ENCODE results near the gene UBL7. TPM values are rescaled to one million over a fixed set of nuclear protein-coding genes. Genes with fewer than 3 reads are reported as not detected.
A peak's percentile ranks its signal among the peaks of the same experiment; 100 is the strongest.

Gene UBL7
- total RNA-seq, 1 donor from 2014 or later: 79.9 TPM

- peaks cover 32% of the 10 kb centered on the region for H3K36me3 Mint-ChIP-seq (ENCODE audit: low read depth, unreplicated experiment)
- no peaks in the 10 kb centered on the region for H3K9me3 Mint-ChIP-seq (ENCODE audit: unreplicated experiment)
- peak overlapping the region; percentile 0 for H3K27ac Mint-ChIP-seq (ENCODE audit: unreplicated experiment)
- no peak for DNase-seq (ENCODE audit: low spot score)
- peak overlapping the region; percentile 44 for H3K4me3 Mint-ChIP-seq (ENCODE audit: unreplicated experiment)
- peaks cover 8% of the 10 kb centered on the region for H3K4me1 Mint-ChIP-seq (ENCODE audit: unreplicated experiment)
- TF ChIP-seq CTCF (IDR thresholded peaks at IDR 0.05; ENCODE audit: unreplicated experiment): no peak
- H3K27me3 Mint-ChIP-seq (ENCODE audit: unreplicated experiment): peaks cover 4% of the 10 kb centered on the region
Measured at GRCh38 chr15:74415966-74416916, 44.7 kb downstream of the UBL7 start.

- peaks cover 40% of the 10 kb centered on the region for H3K36me3 Mint-ChIP-seq (ENCODE audit: low read depth, unreplicated experiment)
- no peaks in the 10 kb centered on the region for H3K9me3 Mint-ChIP-seq (ENCODE audit: unreplicated experiment)
- no peak for DNase-seq (ENCODE audit: low spot score)
- H3K27me3 Mint-ChIP-seq (ENCODE audit: unreplicated experiment): peaks cover 1% of the 10 kb centered on the region
- H3K4me1 Mint-ChIP-seq (ENCODE audit: unreplicated experiment): peaks cover 3% of the 10 kb centered on the region
- H3K27ac Mint-ChIP-seq (ENCODE audit: unreplicated experiment): no peak overlapping the region
- no peak overlapping the region for H3K4me3 Mint-ChIP-seq (ENCODE audit: unreplicated experiment)
- TF ChIP-seq CTCF (IDR thresholded peaks at IDR 0.05; ENCODE audit: unreplicated experiment): no peak
Measured at GRCh38 chr15:74414603-74415338, 46.2 kb downstream of the UBL7 start.

- no peak for DNase-seq (ENCODE audit: low spot score)
- no peaks in the 10 kb centered on the region for H3K9me3 Mint-ChIP-seq (ENCODE audit: unreplicated experiment)
- peaks cover 1% of the 10 kb centered on the region for H3K27me3 Mint-ChIP-seq (ENCODE audit: unreplicated experiment)
- H3K4me1 Mint-ChIP-seq (ENCODE audit: unreplicated experiment): peaks cover 3% of the 10 kb centered on the region
- peak overlapping the region; percentile 18 for H3K4me3 Mint-ChIP-seq (ENCODE audit: unreplicated experiment)
- H3K36me3 Mint-ChIP-seq (ENCODE audit: low read depth, unreplicated experiment): peaks cover 41% of the 10 kb centered on the region
- no peak for TF ChIP-seq CTCF (IDR thresholded peaks at IDR 0.05; ENCODE audit: unreplicated experiment)
- H3K27ac Mint-ChIP-seq (ENCODE audit: unreplicated experiment): no peak overlapping the region
Measured at GRCh38 chr15:74414081-74414580, 46.8 kb downstream of the UBL7 start.

- Mint-ChIP-seq H3K27ac (ENCODE audit: unreplicated experiment) (peak overlapping the region; percentile 17), H3K4me1 (ENCODE audit: unreplicated experiment) (peaks cover 3% of the 10 kb centered on the region), H3K27me3 (ENCODE audit: unreplicated experiment) (peaks cover 4% of the 10 kb centered on the region), H3K9me3 (ENCODE audit: unreplicated experiment) (no peaks in the 10 kb centered on the region), H3K4me3 (ENCODE audit: unreplicated experiment) (peak overlapping the region; percentile 44), H3K36me3 (ENCODE audit: low read depth, unreplicated experiment) (peaks cover 41% of the 10 kb centered on the region)
- no peak for TF ChIP-seq CTCF (IDR thresholded peaks at IDR 0.05; ENCODE audit: unreplicated experiment)
- DNase-seq (ENCODE audit: low spot score): no peak
Measured at GRCh38 chr15:74413350-74414080, 47.4 kb downstream of the UBL7 start.

Measured in endothelial cell (in vitro differentiated cells).